ENCODE results near the gene SAMD7. TPM values are rescaled to one million over a fixed set of nuclear protein-coding genes. Genes with fewer than 3 reads are reported as not detected.

The SAMD7 gene
- total RNA-seq, 4 donors from 2014 or later, result not detected

DNA sequence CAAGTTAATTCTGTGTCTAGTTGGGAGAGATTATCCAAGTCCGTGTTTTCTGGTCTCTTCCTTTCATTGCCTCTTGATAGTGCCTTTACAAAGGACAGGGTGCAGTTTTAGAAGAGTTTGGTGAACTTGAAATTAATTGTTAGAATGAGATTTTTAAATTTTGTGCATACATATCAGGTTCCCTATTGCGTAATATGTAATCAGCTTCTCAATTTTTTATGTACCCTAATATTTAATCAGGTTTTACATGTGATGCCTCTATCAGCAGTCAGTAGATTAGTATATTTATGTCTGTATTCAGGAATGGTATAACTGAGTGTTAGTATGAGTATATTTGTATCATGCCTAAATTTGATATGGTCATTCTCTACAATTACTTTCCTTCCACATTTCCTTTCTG is 60.1 kb downstream of the SAMD7 start:
- H3K36me3 ChIP-seq, result peaks cover 0 to 21% of the 10 kb centered on the region in 2 donors
- no peak overlapping the region for H3K27ac ChIP-seq
- H3K27me3 ChIP-seq, result no peaks in the 10 kb centered on the region
- WGBS, 2 donors (ENCODE audit: low coverage in 1 of 2), result 77 to 93% methylated on average over 2 of the region's 2 CpGs
- ATAC-seq, result no peak
- H3K4me3 ChIP-seq, result no peak overlapping the region
- H3K9me3 ChIP-seq, result no peaks in the 10 kb centered on the region
- TF ChIP-seq POLR2AphosphoS5 (IDR thresholded peaks at IDR 0.05) (no peak), POLR2A (IDR thresholded peaks at IDR 0.05) (no peak), EP300 (IDR thresholded peaks at IDR 0.05) (no peak)
- peaks cover 7 to 72% (median 13%) of the 10 kb centered on the region in 3 donors for H3K4me1 ChIP-seq

DNA sequence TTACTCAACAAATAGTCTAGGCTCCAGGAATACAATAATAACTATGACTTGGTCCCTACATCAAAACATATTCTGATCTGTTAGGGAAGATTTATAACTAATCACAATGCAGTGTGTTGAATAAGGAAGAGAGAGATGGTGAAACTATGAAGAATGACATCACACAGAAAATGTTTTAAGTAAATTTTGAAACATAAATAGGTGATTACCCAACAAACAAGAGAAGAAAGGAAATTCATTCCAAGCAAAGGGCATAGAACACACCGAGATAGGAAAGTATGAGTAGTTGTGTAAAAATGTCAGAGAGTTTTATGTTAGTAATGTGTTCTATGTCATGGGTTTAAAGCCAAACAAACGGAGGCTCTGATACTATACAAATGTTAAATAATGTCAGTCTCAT is 68.7 kb downstream of the SAMD7 start:
- Histone ChIP-seq H3K9me3 (no peaks in the 10 kb centered on the region), H3K4me1 (peaks cover 0 to 6% (median 0%) of the 10 kb centered on the region in 3 donors), H3K36me3 (peaks cover 21 to 99% of the 10 kb centered on the region in 2 donors), H3K4me3 (no peak overlapping the region), H3K27ac (no peak overlapping the region), H3K27me3 (no peaks in the 10 kb centered on the region)
- TF ChIP-seq EP300 (IDR thresholded peaks at IDR 0.05) (no peak), POLR2AphosphoS5 (IDR thresholded peaks at IDR 0.05) (no peak), CTCF (IDR thresholded peaks at IDR 0.05) (no peak), POLR2A (IDR thresholded peaks at IDR 0.05) (no peak)
- WGBS, 2 donors (ENCODE audit: low coverage in 1 of 2), result 51 to 63% methylated on average over 2 of the region's 2 CpGs
- ATAC-seq, result no peak

DNA sequence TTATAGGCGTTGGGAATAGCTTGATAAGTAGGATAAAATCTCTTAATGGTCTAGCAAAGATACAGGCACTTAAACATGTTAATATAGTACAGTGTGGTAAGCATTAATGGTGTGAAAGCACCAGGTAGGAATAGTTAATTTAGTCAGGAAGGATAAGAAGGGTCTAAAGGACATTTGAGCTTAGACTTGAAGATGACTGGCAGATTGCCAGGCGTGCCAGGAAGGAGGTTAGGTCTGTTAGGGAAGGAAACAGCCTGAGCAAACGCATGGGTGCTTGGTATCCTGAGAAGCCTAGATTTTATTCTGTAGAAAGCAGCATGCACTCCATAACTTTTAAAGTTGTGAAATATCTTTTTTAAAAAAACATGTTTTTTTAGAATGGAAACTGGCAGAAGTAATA is 72.9 kb downstream of the SAMD7 start:
- no peaks in the 10 kb centered on the region for H3K4me1 ChIP-seq
- no peaks in the 10 kb centered on the region for H3K27me3 ChIP-seq
- ATAC-seq, result no peak
- H3K27ac ChIP-seq, result no peak overlapping the region
- WGBS, 2 donors (ENCODE audit: low coverage in 1 of 2), result 56 to 75% methylated on average over 3 of the region's 3 CpGs
- H3K4me3 ChIP-seq, result no peak overlapping the region
- no peaks in the 10 kb centered on the region for H3K9me3 ChIP-seq
- TF ChIP-seq POLR2AphosphoS5 (IDR thresholded peaks at IDR 0.05), result no peak
- no peak for TF ChIP-seq POLR2A (IDR thresholded peaks at IDR 0.05)
- no peak for TF ChIP-seq EP300 (IDR thresholded peaks at IDR 0.05)
- TF ChIP-seq CTCF (IDR thresholded peaks at IDR 0.05), result no peak
- peaks cover 22 to 100% of the 10 kb centered on the region in 2 donors for H3K36me3 ChIP-seq

Other genes starting within 250 kb of the SAMD7 start
- 10 to 100 TPM; 13.7 to 92.6 (median 55.6) TPM for gene MECOM, start 247.9 kb upstream of the SAMD7 start, total RNA-seq
- gene TERC, start 146.5 kb upstream of the SAMD7 start, total RNA-seq, result 10 to 100 TPM; 25.5 to 97.1 (median 38.6) TPM
- gene ACTRT3, start 142.0 kb upstream of the SAMD7 start, total RNA-seq, result 1 to 10 TPM; 1.8 to 5.1 (median 4.5) TPM
- gene MYNN, start 138.2 kb upstream of the SAMD7 start, total RNA-seq, result 10 to 100 TPM; 13.3 to 32.8 (median 19.5) TPM
- gene LRRIQ4, start 98.7 kb upstream of the SAMD7 start, total RNA-seq, result not detected
- 1 to 10 TPM; 3.1 to 7.9 (median 5.9) TPM for gene LRRC34, start 98.7 kb upstream of the SAMD7 start, total RNA-seq
- gene LRRC31, start 41.6 kb upstream of the SAMD7 start, total RNA-seq, result under 1 TPM in 1 of 4 donors, not detected in 3; 0.35 TPM
- 10 to 100 TPM; 75.9 to 88.8 (median 82.4) TPM for gene SEC62, start 55.2 kb downstream of the SAMD7 start, total RNA-seq
- 1 to 10 TPM in 2 of 4 donors, under 1 TPM in 2; 0.31 to 4.3 (median 0.94) TPM for gene GPR160, start 126.4 kb downstream of the SAMD7 start, total RNA-seq